GM12878 (cell line): ENCODE measurements around the gene STX1B. TPM values are rescaled to one million over a fixed set of nuclear protein-coding genes. Genes with fewer than 3 reads are reported as not detected.

ENCODE experiments used
- ATAC-seq: fragments of 200-7000 bp; cut with Tn5 transposase; 3 replicates; pipeline ENCODE4 v1.9.1; 2020; ENCODE audit warnings: mild to moderate bottlenecking, moderate library complexity
- BruUV-seq: library from RNA; stranded (reverse); fragments of 400-500 nt; replicated peaks from 2 replicates; lab custom pipeline; 2021; lab: Mats Ljungman, UMichigan
- CTCF ChIA-PET: fragments of 300-600 bp; sonication (Branson Sonifier 250); formaldehyde crosslinking; extraction: SDS; loops from one replicate; lab custom pipeline; 2021; ENCODE audit warnings: inconsistent platforms; lab: Yijun Ruan, JAX
- POLR2A ChIA-PET: fragments of 350-600 bp; formaldehyde crosslinking; extraction: SDS; loops from one replicate; lab custom pipeline; 2021; ENCODE audit warnings: inconsistent platforms; lab: Charles Lee
- RAD21 ChIA-PET: fragments of 300-600 bp; sonication (Branson Sonifier 250); formaldehyde crosslinking; loops from one replicate; lab custom pipeline; 2023; ENCODE audit warnings: antibody characterized with exemption; ENCODE audit not compliant: unreplicated experiment; lab: Charles Lee
- SMC1A ChIA-PET: fragments of 300-600 bp; sonication (Branson Sonifier 250); formaldehyde crosslinking; loops from one replicate; lab custom pipeline; 2023; ENCODE audit not compliant: unreplicated experiment, uncharacterized antibody; lab: Charles Lee
- DNase-seq: peaks from one replicate; pipeline ENCODE4 v3.0.0-alpha.2; 2011; ENCODE audit warnings: low read depth, low spot score
- FAIRE-seq: peaks from 3 replicates; lab custom pipeline; 2011; peaks lifted over from hg19 to GRCh38; lab: Jason Lieb, UNC
- H2AFZ ChIP-seq: 2 replicates; pipeline ENCODE4 v1.6.0; 2011; ENCODE audit warnings: low read depth, low read length, control low read depth; ENCODE audit not compliant: control insufficient read depth
- H3K27ac ChIP-seq: 2 replicates; pipeline ENCODE4 v1.5.1; 2011; ENCODE audit warnings: control low read depth; ENCODE audit not compliant: control insufficient read depth, insufficient read depth
- H3K27me3 ChIP-seq, 2 experiments: replicated peaks in 1 of 2; 2 replicates each; pipeline versions ENCODE4 v1.6.0 to v1.6.1; 2011; ENCODE audit warnings: low read length in 1 of 2; ENCODE audit not compliant: control insufficient read depth in 2 of 2, insufficient read depth in 2 of 2
- H3K36me3 ChIP-seq, 2 experiments: 2 replicates each; pipeline ENCODE4 v1.5.1; 2011; ENCODE audit warnings: low read length in 1 of 2; ENCODE audit not compliant: control insufficient read depth in 2 of 2, insufficient read depth in 2 of 2
- H3K4me1 ChIP-seq: 2 replicates; pipeline ENCODE4 v1.6.1; 2011; ENCODE audit warnings: mild to moderate bottlenecking, low read length, moderate library complexity, mixed read lengths; ENCODE audit not compliant: control insufficient read depth, insufficient read depth
- H3K4me2 ChIP-seq: 2 replicates; pipeline ENCODE4 v1.6.0; 2011; ENCODE audit warnings: control low read depth; ENCODE audit not compliant: control insufficient read depth, insufficient read depth
- H3K4me3 ChIP-seq: fragments of 200-600 bp; sonication (generic); 2 replicates; pipeline ENCODE4 v1.5.1; 2016
- H3K79me2 ChIP-seq: 2 replicates; pipeline ENCODE4 v1.6.0; 2011; ENCODE audit warnings: low read length; ENCODE audit not compliant: control insufficient read depth, insufficient read depth
- H3K9ac ChIP-seq: 2 replicates; pipeline ENCODE4 v1.8.0; 2011; ENCODE audit warnings: low read length, control low read depth, mixed read lengths; ENCODE audit not compliant: control insufficient read depth, insufficient read depth
- H3K9me3 ChIP-seq: replicated peaks from 3 replicates; pipeline ENCODE4 v1.5.1; 2011; ENCODE audit warnings: mild to moderate bottlenecking, low read length; ENCODE audit not compliant: control insufficient read depth, insufficient read depth
- H4K20me1 ChIP-seq: 2 replicates; pipeline ENCODE4 v1.6.0; 2011; ENCODE audit not compliant: control insufficient read depth, insufficient read depth
- BACH1 ChIP-seq: fragments of 450-650 bp; IDR thresholded peaks from 2 replicates; pipeline ENCODE4 v1.6.1; 2017; ENCODE audit warnings: mild to moderate bottlenecking, borderline replicate concordance
- CREB1 ChIP-seq: IDR thresholded peaks from 2 replicates; pipeline ENCODE4 v1.6.1; 2012; ENCODE audit warnings: low read depth, mild to moderate bottlenecking, inconsistent platforms
- CREM ChIP-seq: IDR thresholded peaks from 2 replicates; pipeline ENCODE4 v1.6.1; 2014; ENCODE audit warnings: antibody characterized with exemption, low read depth
- FOXM1 ChIP-seq: IDR thresholded peaks from 2 replicates; pipeline ENCODE4 v1.6.1; 2012; ENCODE audit warnings: low read depth, mild to moderate bottlenecking, inconsistent platforms, low read length, moderate library complexity
- HDAC6 ChIP-seq: fragments of 200-600 bp; sonication (generic); IDR thresholded peaks from one replicate; pipeline ENCODE4 v1.8.0; 2017; ENCODE audit warnings: antibody characterized with exemption; ENCODE audit not compliant: unreplicated experiment
- LARP7 ChIP-seq: fragments of 450-650 bp; IDR thresholded peaks from 2 replicates; pipeline ENCODE4 v1.6.1; 2017; ENCODE audit warnings: mild to moderate bottlenecking
- MYB ChIP-seq: fragments of 150-350 bp; IDR thresholded peaks from 2 replicates; pipeline ENCODE4 v1.6.1; 2014; ENCODE audit warnings: mild to moderate bottlenecking, low read depth, low read length, borderline replicate concordance
- SMC3 ChIP-seq: IDR thresholded peaks from 2 replicates; pipeline ENCODE4 v1.6.1; 2011; ENCODE audit warnings: low read length, improper control_type of control experiment, borderline replicate concordance
- SREBF1 ChIP-seq: IDR thresholded peaks from 2 replicates; pipeline ENCODE4 v1.6.1; 2012; ENCODE audit warnings: mild to moderate bottlenecking, low read length
- SREBF2 ChIP-seq: IDR thresholded peaks from 2 replicates; pipeline ENCODE4 v1.6.1; 2012; ENCODE audit warnings: mild to moderate bottlenecking, low read length
- SRF ChIP-seq, 2 experiments: IDR thresholded peaks; 2 replicates each; pipeline ENCODE4 v1.6.1; 2011; ENCODE audit warnings: low read depth in 2 of 2, low read length in 2 of 2, mild to moderate bottlenecking in 1 of 2, moderate library complexity in 1 of 2
- TARDBP ChIP-seq: IDR thresholded peaks from 2 replicates; pipeline ENCODE4 v1.6.1; 2016; ENCODE audit warnings: borderline replicate concordance
- WGBS: methylation state at CpG from one replicate; pipeline ENCODE4 v1.1.6; 2016; ENCODE audit warnings: low lambda C conversion rate; ENCODE audit not compliant: insufficient replicate concordance, insufficient coverage; ENCODE audit errors: missing lambda C conversion rate; 5-methylcytosine and 5-hydroxymethylcytosine counted together
- in situ Hi-C: fragments of 300-500 bp; cut with MboI; formaldehyde crosslinking; loops from 9 replicates; pipeline ENCODE4 v1.14.3; 2018; ENCODE audit warnings: mixed read lengths
- intact Hi-C: fragments of 100-400 bp; cut with micrococcal nuclease; formaldehyde crosslinking; loops from one replicate; pipeline ENCODE4 v1.14.2; 2022; ENCODE audit not compliant: unreplicated experiment
- polyA plus RNA-seq, 11 experiments: library from polyadenylated mRNA; depleted of rRNA in 4 of 11; unstranded in 6 of 11; stranded (reverse) in 5 of 11; fragments of >200 nt; fragmentation: Nextera tagmentation in 4 of 11; fragmentation: Illumina TruSeq in 1 of 11; extraction: Ambion mirVana in 4 of 11; extraction: Trizol in 1 of 11; gene quantifications; 1 replicate in 1 of 11; 2 replicates in 10 of 11; pipeline versions ENCODE4 v1.2.1 to v1.2.3, GENCODE V29; 2011 to 2016; ENCODE audit warnings: inconsistent platforms in 2 of 11, missing spikeins in 2 of 11, low read depth in 1 of 11
- total RNA-seq, 4 experiments: library from RNA; depleted of rRNA in 3 of 4; stranded (reverse); fragments of >200 nt in 3 of 4; fragmentation: Illumina TruSeq in 1 of 4; extraction: Trizol in 1 of 4; gene quantifications; 2 replicates each; pipeline versions ENCODE4 v1.2.1 to v1.2.3, GENCODE V29; 2013 to 2021
- TF ChIP-seq, protein P1 (sequence below): fragments of 450-650 bp; IDR thresholded peaks from 2 replicates; pipeline ENCODE4 v1.6.1; 2017; ENCODE audit warnings: borderline replicate concordance
- TF ChIP-seq, protein P2 (sequence below): IDR thresholded peaks from 2 replicates; pipeline ENCODE4 v1.6.1; 2012; ENCODE audit warnings: low read depth, low read length, improper control_type of control experiment
- TF ChIP-seq, protein P3 (sequence below): fragments of 450-650 bp; IDR thresholded peaks from 2 replicates; pipeline ENCODE4 v1.6.1; 2017; ENCODE audit warnings: mild to moderate bottlenecking, moderate library complexity

The STX1B gene
- total and polyA plus RNA-seq, 10 of the 15 experiments (the other 5 are each of a cell fraction or from before 2014, with no cell fraction given) = 0.22 to 2.5 (median 1.1) TPM

DNA sequence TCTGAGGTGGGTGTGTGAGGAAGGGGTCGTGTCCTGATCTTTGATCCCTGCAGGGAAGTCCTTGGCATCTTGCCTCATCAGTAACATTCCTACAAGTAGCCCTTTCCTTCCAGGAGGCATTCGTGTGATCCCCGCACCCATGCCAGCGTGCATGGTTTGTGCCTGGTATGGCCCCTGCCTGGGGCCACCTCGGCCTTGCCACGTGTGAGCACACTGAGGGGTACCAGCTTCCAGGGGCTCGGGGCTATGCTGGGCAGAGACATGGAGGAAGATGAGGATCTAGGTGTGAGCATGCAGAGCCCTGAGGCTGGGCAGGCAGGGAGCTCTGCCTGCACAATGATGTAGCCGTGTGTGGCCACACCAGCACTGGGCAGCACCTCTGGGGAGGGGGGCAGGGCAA lies 19.4 kb downstream of the STX1B start (continued):
- no peak for TF ChIP-seq SRF (IDR thresholded peaks at IDR 0.05; ENCODE audit: low read depth in 2 of 2, low read length in 2 of 2)

GRCh38 chr16:30990105-30990504 lies 20.3 kb downstream of the STX1B start:
- no peaks in the 10 kb centered on the region for H3K27me3 ChIP-seq
- DNase-seq (no peak), ATAC-seq (no peak), FAIRE-seq (no peak)
- H3K9ac ChIP-seq = no peak overlapping the region
- no peak overlapping the region for H2AFZ ChIP-seq
- intact Hi-C loops = loop anchor here (10.0 kb wide), 1 partner anchor 85 kb away; the partner anchor contains the start of genes ZNF646 and ZNF668
- H4K20me1 ChIP-seq = no peaks in the 10 kb centered on the region
- ChIA-PET POLR2A (no interaction called here), SMC1A (no interaction called here), CTCF (no interaction called here), RAD21 (no interaction called here)
- in situ Hi-C loops = loop anchor here (5.0 to 25.0 kb wide), 2 partner anchors 447 to 877 kb away; partner anchors contain the start of genes COX6A2 and ZNF843
- H3K4me2 ChIP-seq = no peak overlapping the region
- BruUV-seq = no TSS peak
- H3K9me3 ChIP-seq = no peaks in the 10 kb centered on the region
- H3K27ac ChIP-seq = no peak overlapping the region
- peaks cover 10% of the 10 kb centered on the region for H3K4me1 ChIP-seq
- H3K79me2 ChIP-seq = no peaks in the 10 kb centered on the region
- 54% methylated on average over 12 of the region's 12 CpGs for WGBS
- peaks cover 3 to 6% of the 10 kb centered on the region in 2 experiments; a peak in 3 of 4 replicates for H3K36me3 ChIP-seq
- no peak overlapping the region for H3K4me3 ChIP-seq
- no peak for TF ChIP-seq HDAC6
- no peak for TF ChIP-seq SREBF1
- TF ChIP-seq, protein P1, sequence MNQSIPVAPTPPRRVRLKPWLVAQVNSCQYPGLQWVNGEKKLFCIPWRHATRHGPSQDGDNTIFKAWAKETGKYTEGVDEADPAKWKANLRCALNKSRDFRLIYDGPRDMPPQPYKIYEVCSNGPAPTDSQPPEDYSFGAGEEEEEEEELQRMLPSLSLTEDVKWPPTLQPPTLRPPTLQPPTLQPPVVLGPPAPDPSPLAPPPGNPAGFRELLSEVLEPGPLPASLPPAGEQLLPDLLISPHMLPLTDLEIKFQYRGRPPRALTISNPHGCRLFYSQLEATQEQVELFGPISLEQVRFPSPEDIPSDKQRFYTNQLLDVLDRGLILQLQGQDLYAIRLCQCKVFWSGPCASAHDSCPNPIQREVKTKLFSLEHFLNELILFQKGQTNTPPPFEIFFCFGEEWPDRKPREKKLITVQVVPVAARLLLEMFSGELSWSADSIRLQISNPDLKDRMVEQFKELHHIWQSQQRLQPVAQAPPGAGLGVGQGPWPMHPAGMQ = no peak
- no peak for TF ChIP-seq BACH1
- no peak for TF ChIP-seq TARDBP
- TF ChIP-seq, protein P2, sequence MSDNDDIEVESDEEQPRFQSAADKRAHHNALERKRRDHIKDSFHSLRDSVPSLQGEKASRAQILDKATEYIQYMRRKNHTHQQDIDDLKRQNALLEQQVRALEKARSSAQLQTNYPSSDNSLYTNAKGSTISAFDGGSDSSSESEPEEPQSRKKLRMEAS = no peak
- TF ChIP-seq SMC3 = no peak
- TF ChIP-seq MYB = no peak
- no peak for TF ChIP-seq FOXM1
- TF ChIP-seq CREM = no peak
- TF ChIP-seq, protein P3, sequence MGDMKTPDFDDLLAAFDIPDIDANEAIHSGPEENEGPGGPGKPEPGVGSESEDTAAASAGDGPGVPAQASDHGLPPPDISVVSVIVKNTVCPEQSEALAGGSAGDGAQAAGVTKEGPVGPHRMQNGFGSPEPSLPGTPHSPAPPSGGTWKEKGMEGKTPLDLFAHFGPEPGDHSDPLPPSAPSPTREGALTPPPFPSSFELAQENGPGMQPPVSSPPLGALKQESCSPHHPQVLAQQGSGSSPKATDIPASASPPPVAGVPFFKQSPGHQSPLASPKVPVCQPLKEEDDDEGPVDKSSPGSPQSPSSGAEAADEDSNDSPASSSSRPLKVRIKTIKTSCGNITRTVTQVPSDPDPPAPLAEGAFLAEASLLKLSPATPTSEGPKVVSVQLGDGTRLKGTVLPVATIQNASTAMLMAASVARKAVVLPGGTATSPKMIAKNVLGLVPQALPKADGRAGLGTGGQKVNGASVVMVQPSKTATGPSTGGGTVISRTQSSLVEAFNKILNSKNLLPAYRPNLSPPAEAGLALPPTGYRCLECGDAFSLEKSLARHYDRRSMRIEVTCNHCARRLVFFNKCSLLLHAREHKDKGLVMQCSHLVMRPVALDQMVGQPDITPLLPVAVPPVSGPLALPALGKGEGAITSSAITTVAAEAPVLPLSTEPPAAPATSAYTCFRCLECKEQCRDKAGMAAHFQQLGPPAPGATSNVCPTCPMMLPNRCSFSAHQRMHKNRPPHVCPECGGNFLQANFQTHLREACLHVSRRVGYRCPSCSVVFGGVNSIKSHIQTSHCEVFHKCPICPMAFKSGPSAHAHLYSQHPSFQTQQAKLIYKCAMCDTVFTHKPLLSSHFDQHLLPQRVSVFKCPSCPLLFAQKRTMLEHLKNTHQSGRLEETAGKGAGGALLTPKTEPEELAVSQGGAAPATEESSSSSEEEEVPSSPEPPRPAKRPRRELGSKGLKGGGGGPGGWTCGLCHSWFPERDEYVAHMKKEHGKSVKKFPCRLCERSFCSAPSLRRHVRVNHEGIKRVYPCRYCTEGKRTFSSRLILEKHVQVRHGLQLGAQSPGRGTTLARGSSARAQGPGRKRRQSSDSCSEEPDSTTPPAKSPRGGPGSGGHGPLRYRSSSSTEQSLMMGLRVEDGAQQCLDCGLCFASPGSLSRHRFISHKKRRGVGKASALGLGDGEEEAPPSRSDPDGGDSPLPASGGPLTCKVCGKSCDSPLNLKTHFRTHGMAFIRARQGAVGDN = no peak
- no peak for TF ChIP-seq CREB1
- TF ChIP-seq SREBF2 = no peak
- no peak for TF ChIP-seq LARP7
